Upper lobe of right lung (tissue), 1 donor: ENCODE measurements around the gene OTULINL. TPM values are rescaled to one million over a fixed set of nuclear protein-coding genes. Genes with fewer than 3 reads are reported as not detected.

Source experiments
- ATAC-seq: fragments of 200-7000 bp; cut with Tn5 transposase; one replicate; pipeline ENCODE4 v1.9.1; 2020; ENCODE audit warnings: mild to moderate bottlenecking, moderate library complexity
- DNase-seq: peaks from one replicate; pipeline ENCODE4 v3.0.0-alpha.2; 2020
- H3K27ac ChIP-seq: fragments of 200-600 bp; one replicate; pipeline ENCODE4 v1.8.0; 2022
- H3K27me3 ChIP-seq: fragments of 200-600 bp; one replicate; pipeline ENCODE4 v1.8.0; 2022; ENCODE audit warnings: mild to moderate bottlenecking
- H3K36me3 ChIP-seq: fragments of 200-600 bp; one replicate; pipeline ENCODE4 v1.8.0; 2022
- H3K4me1 ChIP-seq: fragments of 200-600 bp; one replicate; pipeline ENCODE4 v1.8.0; 2022
- H3K4me3 ChIP-seq: fragments of 200-600 bp; one replicate; pipeline ENCODE4 v1.8.0; 2022; ENCODE audit warnings: mild to moderate bottlenecking
- H3K9me3 ChIP-seq: fragments of 200-600 bp; one replicate; pipeline ENCODE4 v1.8.0; 2022
- CTCF ChIP-seq: fragments of 200-600 bp; IDR thresholded peaks from one replicate; pipeline ENCODE4 v1.8.0; 2022; ENCODE audit warnings: antibody characterized with exemption
- intact Hi-C: fragments of 100-400 bp; cut with DNase I; formaldehyde crosslinking; loops from one replicate; pipeline ENCODE4 v1.11.0; 2022
- total RNA-seq: library from RNA; stranded (reverse); fragmentation: NEBNext Ultra II Directional; extraction: Animal tissue kit (Norgen Biotek cat#: 25700); gene quantifications from one replicate; pipeline ENCODE4 v1.2.1, GENCODE V29; 2021
- donor health status: DM: no; HTN: yes; CAD: no; lungs with severe emphysema.

OTULINL gene
- total RNA-seq, 1 donor from 2014 or later: 104 TPM

GRCh38 chr5:14571901-14572300 lies 9.7 kb upstream of the OTULINL start:
- Histone ChIP-seq H3K27ac (no peak overlapping the region), H3K9me3 (no peaks in the 10 kb centered on the region), H3K4me1 (peaks cover 14% of the 10 kb centered on the region), H3K4me3 (no peak overlapping the region), H3K36me3 (no peaks in the 10 kb centered on the region), H3K27me3 (no peaks in the 10 kb centered on the region)
- TF ChIP-seq CTCF: no peak
- intact Hi-C loops: no loop called here
- ATAC-seq (no peak), DNase-seq (no peak)

DNA sequence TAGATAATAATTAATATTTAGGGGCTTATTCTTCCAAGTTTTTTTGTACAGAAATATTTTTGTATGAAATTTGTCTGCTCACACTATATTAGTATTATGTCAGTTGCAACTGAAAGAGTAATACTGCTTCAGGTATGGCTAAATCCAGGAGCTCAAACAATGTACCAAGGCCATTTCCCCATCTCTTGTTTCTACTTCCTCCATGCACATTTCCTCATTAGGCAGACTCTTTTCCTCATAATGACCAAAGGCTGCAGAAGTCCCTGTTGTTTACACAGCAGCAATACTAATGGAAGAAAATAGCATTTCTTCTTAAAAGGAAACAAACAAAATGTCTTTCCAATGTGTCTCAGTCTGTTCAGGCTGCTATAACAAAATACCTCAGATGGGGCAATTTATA lies 9.2 kb upstream of the OTULINL start:
- peaks cover 14% of the 10 kb centered on the region for H3K4me1 ChIP-seq
- intact Hi-C loops: no loop called here
- H3K4me3 ChIP-seq: no peak overlapping the region
- no peak overlapping the region for H3K27ac ChIP-seq
- no peak for TF ChIP-seq CTCF
- peak; percentile 43 for ATAC-seq
- H3K27me3 ChIP-seq: no peaks in the 10 kb centered on the region
- no peaks in the 10 kb centered on the region for H3K36me3 ChIP-seq
- no peak for DNase-seq
- H3K9me3 ChIP-seq: no peaks in the 10 kb centered on the region

GRCh38 chr5:14572836-14573235 lies 8.8 kb upstream of the OTULINL start:
- H3K36me3 ChIP-seq: no peaks in the 10 kb centered on the region
- no peak overlapping the region for H3K4me3 ChIP-seq
- DNase-seq: no peak
- H3K27me3 ChIP-seq: no peaks in the 10 kb centered on the region
- peak; percentile 40 for ATAC-seq
- H3K27ac ChIP-seq: no peak overlapping the region
- peaks cover 14% of the 10 kb centered on the region for H3K4me1 ChIP-seq
- TF ChIP-seq CTCF: no peak
- H3K9me3 ChIP-seq: no peaks in the 10 kb centered on the region
- intact Hi-C loops: no loop called here

GRCh38 chr5:14574096-14574495 lies 7.5 kb upstream of the OTULINL start:
- peaks cover 14% of the 10 kb centered on the region for H3K4me1 ChIP-seq
- TF ChIP-seq CTCF: no peak
- H3K9me3 ChIP-seq: no peaks in the 10 kb centered on the region
- peak overlapping the region; percentile 11 for H3K27ac ChIP-seq
- ATAC-seq (peak; percentile 71), DNase-seq (no peak)
- intact Hi-C loops: no loop called here
- no peak overlapping the region for H3K4me3 ChIP-seq
- H3K27me3 ChIP-seq: no peaks in the 10 kb centered on the region
- no peaks in the 10 kb centered on the region for H3K36me3 ChIP-seq

DNA sequence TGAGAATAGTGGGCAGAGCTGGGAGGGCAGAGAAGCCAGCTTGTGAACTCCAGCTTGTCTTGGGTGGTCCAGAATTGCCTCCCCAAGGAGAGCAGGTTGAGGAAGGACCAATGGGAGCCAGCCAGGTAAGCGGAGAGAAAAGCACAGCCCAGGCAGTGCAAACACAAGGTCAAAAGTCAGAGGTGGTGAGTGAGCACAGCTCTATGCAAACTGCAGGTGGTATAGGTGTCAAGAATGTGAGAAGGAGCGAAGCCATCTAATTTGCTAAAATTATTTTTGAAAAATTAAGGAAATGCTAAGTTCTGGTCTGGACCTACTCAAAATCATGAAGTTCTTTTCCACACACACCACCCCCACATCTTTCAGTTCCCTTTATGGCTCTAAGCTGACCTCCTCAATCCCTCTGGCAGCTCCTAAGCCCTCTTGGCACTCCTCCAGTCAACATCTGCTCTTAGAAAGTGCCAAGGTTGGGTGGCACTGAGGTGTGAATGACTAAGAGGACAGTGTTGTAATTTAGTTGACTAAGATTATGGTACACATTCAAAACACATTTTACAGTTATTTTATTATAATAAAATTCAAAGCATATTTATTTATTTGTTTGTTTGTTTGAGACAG lies 6.6 kb upstream of the OTULINL start:
- Histone ChIP-seq H3K27ac (no peak overlapping the region), H3K9me3 (no peaks in the 10 kb centered on the region), H3K27me3 (no peaks in the 10 kb centered on the region), H3K4me1 (peaks cover 14% of the 10 kb centered on the region), H3K36me3 (no peaks in the 10 kb centered on the region), H3K4me3 (no peak overlapping the region)
- TF ChIP-seq CTCF: no peak
- intact Hi-C loops: no loop called here
- DNase-seq: no peak
- peak; percentile 77 for ATAC-seq

- Histone ChIP-seq H3K4me1 (peaks cover 14% of the 10 kb centered on the region), H3K36me3 (no peaks in the 10 kb centered on the region), H3K9me3 (no peaks in the 10 kb centered on the region), H3K27ac (no peak overlapping the region), H3K4me3 (no peak overlapping the region), H3K27me3 (no peaks in the 10 kb centered on the region)
- DNase-seq (no peak), ATAC-seq (no peak)
- intact Hi-C loops: no loop called here
- no peak for TF ChIP-seq CTCF
These were observed 5.4 kb upstream of the OTULINL start for GRCh38 chr5:14576206-14576605.
